Smooth muscle cell (in vitro differentiated cells): ENCODE data around the gene DEPDC5. TPM values are rescaled to one million over a fixed set of nuclear protein-coding genes. Genes with fewer than 3 reads are reported as not detected.

Experiments used
- DNase-seq: peaks from one replicate; lab custom pipeline; 2025; ENCODE audit not compliant: unreplicated experiment; lab: John Stamatoyannopoulos, UW
- H2AFZ ChIP-seq: fragments of 200-600 bp; sonication (generic); 2 replicates; pipeline ENCODE4 v1.6.0; 2016; ENCODE audit warnings: antibody characterized with exemption, low read depth, mild to moderate bottlenecking
- H3F3A ChIP-seq: fragments of 200-600 bp; sonication (generic); 2 replicates; pipeline ENCODE4 v1.6.0; 2017; ENCODE audit warnings: antibody characterized with exemption, low read depth
- H3K27ac ChIP-seq: fragments of 200-600 bp; sonication (generic); 2 replicates; pipeline ENCODE4 v1.5.1; 2016; ENCODE audit warnings: low read depth, mild to moderate bottlenecking
- H3K27me3 ChIP-seq: fragments of 200-600 bp; sonication (generic); 2 replicates; pipeline ENCODE4 v1.6.1; 2016; ENCODE audit warnings: low read depth, mild to moderate bottlenecking
- H3K36me3 ChIP-seq: fragments of 200-600 bp; sonication (generic); 2 replicates; pipeline ENCODE4 v1.5.1; 2016; ENCODE audit warnings: low read depth
- H3K4me1 ChIP-seq: fragments of 200-600 bp; sonication (generic); 2 replicates; pipeline ENCODE4 v1.5.1; 2016; ENCODE audit warnings: low read depth
- H3K4me2 ChIP-seq: fragments of 200-600 bp; sonication (generic); 2 replicates; pipeline ENCODE4 v1.6.0; 2016; ENCODE audit warnings: mild to moderate bottlenecking
- H3K4me3 ChIP-seq: fragments of 200-600 bp; sonication (generic); 2 replicates; pipeline ENCODE4 v1.5.1; 2016; ENCODE audit warnings: mild to moderate bottlenecking
- H3K79me2 ChIP-seq: fragments of 200-600 bp; sonication (generic); 2 replicates; pipeline ENCODE4 v1.6.0; 2016; ENCODE audit warnings: low read depth, mild to moderate bottlenecking
- H3K9ac ChIP-seq: fragments of 200-600 bp; sonication (generic); 2 replicates; pipeline ENCODE4 v1.6.0; 2016; ENCODE audit warnings: low read depth
- H3K9me3 ChIP-seq: fragments of 200-600 bp; sonication (generic); replicated peaks from 2 replicates; pipeline ENCODE4 v1.5.1; 2016; ENCODE audit warnings: low read depth
- H4K20me1 ChIP-seq: fragments of 200-600 bp; sonication (generic); 2 replicates; pipeline ENCODE4 v1.6.0; 2016; ENCODE audit warnings: low read depth
- WGBS: methylation state at CpG from one replicate; pipeline ENCODE4 v1.1.7; 2016; ENCODE audit warnings: low lambda C conversion rate; 5-methylcytosine and 5-hydroxymethylcytosine counted together
- polyA plus RNA-seq: library from polyadenylated mRNA; unstranded; fragments of >200 nt; fragmentation: Nextera tagmentation; extraction: Ambion mirVana; gene quantifications from 2 replicates; pipeline ENCODE4 v1.2.1, GENCODE V29; 2016
- total RNA-seq: library from RNA; depleted of rRNA; stranded (reverse); fragments of >200 nt; gene quantifications from 2 replicates; pipeline ENCODE4 v1.2.3, GENCODE V29; 2014
- TF ChIP-seq, protein P1 (sequence below): fragments of 200-600 bp; sonication (generic); IDR thresholded peaks from 2 replicates; pipeline ENCODE4 v1.5.1; 2017; ENCODE audit warnings: borderline replicate concordance, mild to moderate bottlenecking, antibody characterized with exemption; ENCODE audit not compliant: insufficient read depth, poor library complexity, severe bottlenecking

The DEPDC5 gene
- total and polyA plus RNA-seq, 2 experiments from 2014 or later, result 8.5 to 11.6 TPM

DNA sequence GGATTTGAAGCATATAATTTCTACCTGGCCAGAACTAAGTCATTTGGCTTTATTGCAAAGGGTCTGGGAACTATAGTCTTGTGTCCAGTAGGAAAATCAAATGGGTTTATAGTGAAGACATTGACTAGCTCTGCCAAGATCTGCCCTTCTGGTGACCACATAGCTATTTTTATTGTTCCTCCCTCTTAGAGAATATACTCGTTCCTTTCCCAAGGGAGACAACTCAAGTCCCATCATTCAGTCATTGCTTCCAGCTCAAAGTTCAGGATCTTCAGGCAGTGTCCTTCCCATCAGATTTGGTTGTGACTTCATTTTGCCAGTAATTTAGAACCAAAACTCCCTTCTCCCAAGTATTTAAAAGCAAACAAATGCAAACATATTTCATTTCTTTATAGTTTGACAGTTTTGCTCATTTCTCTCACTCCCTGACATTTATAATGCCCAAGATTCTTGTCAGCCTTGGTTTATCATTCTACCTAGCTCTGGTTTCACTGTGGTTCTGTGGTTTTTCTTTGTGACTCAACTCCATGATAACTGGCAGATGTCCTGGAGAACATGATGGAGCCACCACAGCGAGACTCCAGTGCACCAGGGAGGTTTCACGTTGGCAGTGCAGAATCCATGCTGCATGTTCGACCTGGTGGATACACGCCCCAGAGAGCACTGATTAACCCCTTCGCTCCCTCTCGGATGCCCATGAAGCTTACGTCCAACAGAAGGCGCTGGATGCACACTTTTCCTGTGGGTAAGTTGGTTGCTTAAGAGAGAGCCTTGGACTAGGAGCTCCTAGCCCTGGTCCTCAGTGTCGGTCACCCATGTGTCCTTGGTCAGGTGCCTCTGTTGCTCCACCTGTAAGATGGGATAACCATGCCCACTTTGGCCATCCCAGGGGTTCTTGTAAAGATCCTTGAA lies 64.9 kb downstream of the DEPDC5 start:
- 85% methylated on average over 10 of the region's 10 CpGs for WGBS
- DNase-seq, result no peak
- no peaks in the 10 kb centered on the region for H3K9me3 ChIP-seq

DNA sequence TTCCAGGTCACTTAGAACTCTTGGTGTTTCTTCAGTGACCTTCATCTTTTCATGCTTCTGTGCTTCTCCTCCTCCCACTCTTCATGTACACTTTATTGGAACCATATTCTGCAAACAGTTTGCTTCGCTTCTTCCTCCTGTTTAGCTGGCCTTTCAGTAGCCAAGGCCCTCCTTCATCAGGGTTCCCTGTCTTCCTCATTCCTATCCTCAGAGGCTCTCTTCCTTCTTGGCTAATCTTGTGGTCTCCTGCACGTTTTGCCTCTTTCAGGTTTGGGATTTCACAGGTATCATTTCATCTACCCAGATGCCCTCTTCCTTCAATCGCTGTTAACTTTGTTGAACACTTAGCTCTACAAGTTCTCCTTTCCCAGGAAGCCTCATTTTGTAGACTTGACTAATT lies 66.8 kb downstream of the DEPDC5 start:
- no peak overlapping the region for H3K9ac ChIP-seq
- no peak overlapping the region for H3K4me3 ChIP-seq
- no peaks in the 10 kb centered on the region for H3K27me3 ChIP-seq
- peaks cover 16% of the 10 kb centered on the region for H3K36me3 ChIP-seq
- DNase-seq, result no peak
- H3K9me3 ChIP-seq, result no peaks in the 10 kb centered on the region
- 93% methylated on average over 3 of the region's 3 CpGs for WGBS
- no peaks in the 10 kb centered on the region for H3K4me1 ChIP-seq
- H3K27ac ChIP-seq, result no peak overlapping the region
- H3F3A ChIP-seq, result no peaks in the 10 kb centered on the region
- H3K79me2 ChIP-seq, result no peaks in the 10 kb centered on the region
- no peak overlapping the region for H3K4me2 ChIP-seq
- TF ChIP-seq, protein P1, sequence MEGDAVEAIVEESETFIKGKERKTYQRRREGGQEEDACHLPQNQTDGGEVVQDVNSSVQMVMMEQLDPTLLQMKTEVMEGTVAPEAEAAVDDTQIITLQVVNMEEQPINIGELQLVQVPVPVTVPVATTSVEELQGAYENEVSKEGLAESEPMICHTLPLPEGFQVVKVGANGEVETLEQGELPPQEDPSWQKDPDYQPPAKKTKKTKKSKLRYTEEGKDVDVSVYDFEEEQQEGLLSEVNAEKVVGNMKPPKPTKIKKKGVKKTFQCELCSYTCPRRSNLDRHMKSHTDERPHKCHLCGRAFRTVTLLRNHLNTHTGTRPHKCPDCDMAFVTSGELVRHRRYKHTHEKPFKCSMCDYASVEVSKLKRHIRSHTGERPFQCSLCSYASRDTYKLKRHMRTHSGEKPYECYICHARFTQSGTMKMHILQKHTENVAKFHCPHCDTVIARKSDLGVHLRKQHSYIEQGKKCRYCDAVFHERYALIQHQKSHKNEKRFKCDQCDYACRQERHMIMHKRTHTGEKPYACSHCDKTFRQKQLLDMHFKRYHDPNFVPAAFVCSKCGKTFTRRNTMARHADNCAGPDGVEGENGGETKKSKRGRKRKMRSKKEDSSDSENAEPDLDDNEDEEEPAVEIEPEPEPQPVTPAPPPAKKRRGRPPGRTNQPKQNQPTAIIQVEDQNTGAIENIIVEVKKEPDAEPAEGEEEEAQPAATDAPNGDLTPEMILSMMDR, result no peak
- H2AFZ ChIP-seq, result no peak overlapping the region
- no peaks in the 10 kb centered on the region for H4K20me1 ChIP-seq

More for the DNA sequence above, 64.9 kb downstream of the DEPDC5 start:
- Histone ChIP-seq H3K36me3 (peaks cover 19% of the 10 kb centered on the region), H3K4me3 (no peak overlapping the region), H3F3A (no peaks in the 10 kb centered on the region), H3K9ac (no peak overlapping the region), H3K27me3 (no peaks in the 10 kb centered on the region), H3K4me2 (no peak overlapping the region), H3K79me2 (no peaks in the 10 kb centered on the region), H2AFZ (no peak overlapping the region), H3K27ac (no peak overlapping the region), H4K20me1 (no peaks in the 10 kb centered on the region), H3K4me1 (no peaks in the 10 kb centered on the region)
- TF ChIP-seq, protein P1, result no peak

DNA sequence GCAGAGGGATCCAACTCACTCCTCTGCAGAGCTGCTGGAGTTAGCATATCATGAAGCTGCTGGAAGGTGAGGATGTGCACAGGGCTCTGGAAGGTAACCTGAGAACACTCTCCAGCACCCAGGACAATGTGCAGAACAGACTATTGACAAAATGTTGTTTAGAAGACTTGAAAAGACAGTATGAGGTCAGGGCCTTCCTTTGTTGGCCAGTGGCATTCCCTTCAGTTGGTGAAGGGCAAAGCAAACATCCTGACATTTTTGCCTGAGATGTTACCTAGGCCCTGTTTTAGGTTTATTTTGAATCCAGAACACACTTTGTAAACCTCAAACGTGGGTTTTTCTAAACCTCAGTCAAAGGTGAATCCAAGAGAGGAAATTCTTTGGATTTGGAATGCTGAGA lies 67.8 kb downstream of the DEPDC5 start:
- Histone ChIP-seq H3K27me3 (no peaks in the 10 kb centered on the region), H3K27ac (no peak overlapping the region), H3K9ac (no peak overlapping the region), H3K4me3 (no peak overlapping the region), H3K36me3 (peaks cover 15% of the 10 kb centered on the region), H3K4me2 (no peak overlapping the region), H2AFZ (no peak overlapping the region), H3K9me3 (no peaks in the 10 kb centered on the region), H3K79me2 (no peaks in the 10 kb centered on the region), H3F3A (no peaks in the 10 kb centered on the region), H4K20me1 (no peaks in the 10 kb centered on the region), H3K4me1 (no peaks in the 10 kb centered on the region)
- DNase-seq, result no peak
- TF ChIP-seq, protein P1, result no peak
- 83% methylated on average over 1 of the region's 1 CpG for WGBS
